ENCODE data around the gene PAX8.

DNA sequence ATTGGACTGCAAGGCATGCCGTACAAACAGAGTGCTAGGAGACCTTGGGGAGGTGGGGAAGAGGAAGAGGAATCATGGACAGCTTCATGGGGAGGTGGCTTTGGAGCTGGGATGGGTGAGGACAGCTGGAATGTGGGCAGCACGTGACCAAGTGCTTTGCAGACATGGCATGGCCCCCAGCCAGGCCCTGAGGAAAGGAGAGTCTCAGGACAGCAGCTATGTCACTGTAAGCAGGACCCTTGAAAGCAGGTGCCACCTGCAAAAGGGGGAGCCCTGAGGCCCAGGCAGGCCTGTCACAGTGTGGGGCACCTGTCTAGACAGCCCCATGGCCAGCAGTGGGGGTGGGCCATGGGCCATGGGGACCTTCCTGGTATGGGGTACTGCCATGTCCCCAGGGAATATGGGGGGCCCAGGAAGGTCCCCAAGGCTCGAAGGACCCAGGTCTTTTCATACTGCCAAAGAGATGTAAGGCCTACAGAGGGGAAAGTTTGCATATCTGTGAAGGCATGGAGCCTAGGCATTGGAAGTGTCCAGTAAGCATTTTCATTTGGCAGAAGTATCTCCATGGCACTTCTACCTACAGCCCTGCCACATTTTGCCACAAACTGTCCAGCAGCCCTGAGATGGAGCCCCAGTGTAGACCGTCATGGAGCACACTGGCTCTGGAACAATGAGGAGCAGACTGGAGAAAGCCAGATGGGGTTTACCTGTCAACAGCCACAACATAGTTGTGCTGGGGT is 9.9 kb downstream of the PAX8 start:
- TF ChIP-seq, protein P1, sequence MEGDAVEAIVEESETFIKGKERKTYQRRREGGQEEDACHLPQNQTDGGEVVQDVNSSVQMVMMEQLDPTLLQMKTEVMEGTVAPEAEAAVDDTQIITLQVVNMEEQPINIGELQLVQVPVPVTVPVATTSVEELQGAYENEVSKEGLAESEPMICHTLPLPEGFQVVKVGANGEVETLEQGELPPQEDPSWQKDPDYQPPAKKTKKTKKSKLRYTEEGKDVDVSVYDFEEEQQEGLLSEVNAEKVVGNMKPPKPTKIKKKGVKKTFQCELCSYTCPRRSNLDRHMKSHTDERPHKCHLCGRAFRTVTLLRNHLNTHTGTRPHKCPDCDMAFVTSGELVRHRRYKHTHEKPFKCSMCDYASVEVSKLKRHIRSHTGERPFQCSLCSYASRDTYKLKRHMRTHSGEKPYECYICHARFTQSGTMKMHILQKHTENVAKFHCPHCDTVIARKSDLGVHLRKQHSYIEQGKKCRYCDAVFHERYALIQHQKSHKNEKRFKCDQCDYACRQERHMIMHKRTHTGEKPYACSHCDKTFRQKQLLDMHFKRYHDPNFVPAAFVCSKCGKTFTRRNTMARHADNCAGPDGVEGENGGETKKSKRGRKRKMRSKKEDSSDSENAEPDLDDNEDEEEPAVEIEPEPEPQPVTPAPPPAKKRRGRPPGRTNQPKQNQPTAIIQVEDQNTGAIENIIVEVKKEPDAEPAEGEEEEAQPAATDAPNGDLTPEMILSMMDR (IDR thresholded peaks at IDR 0.05; ENCODE audit: borderline replicate concordance, extremely low read depth, low read length, poor library complexity, severe bottlenecking): no peak
- TF ChIP-seq EZH2 (IDR thresholded peaks at IDR 0.05; ENCODE audit: borderline replicate concordance, low read depth, low read length, severe bottlenecking): no peak

Measured in DND-41 (cell line).